Left ventricle myocardium superior (tissue), 1 donor: ENCODE data around the gene HDAC1. TPM values are rescaled to one million over a fixed set of nuclear protein-coding genes. Genes with fewer than 3 reads are reported as not detected.
A peak's percentile ranks its signal among the peaks of the same experiment; 100 is the strongest.
"Not testable (repeated sequence)": the region's sequence is repeated elsewhere in the genome, so short reads cannot be mapped to it uniquely, and the experiment has no call there.

Experiments
- ATAC-seq: fragments of 200-7000 bp; cut with Tn5 transposase; one replicate; pipeline ENCODE4 v1.9.1; 2020; ENCODE audit warnings: mild to moderate bottlenecking, moderate library complexity
- DNase-seq: peaks from one replicate; pipeline ENCODE4 v3.0.0-alpha.2; 2020
- intact Hi-C: fragments of 100-400 bp; cut with micrococcal nuclease; formaldehyde crosslinking; loops from one replicate; pipeline ENCODE4 v1.11.0; 2022
- total RNA-seq: library from RNA; stranded (reverse); fragmentation: NEBNext Ultra II Directional; extraction: Animal tissue kit (Norgen Biotek cat#: 25700); gene quantifications from one replicate; pipeline ENCODE4 v1.2.1, GENCODE V29; 2021
- donor health status: DM: no; HTN: yes; CAD: no; lungs with severe emphysema.

HDAC1 gene
- total RNA-seq, 1 donor from 2014 or later: 46.1 TPM

DNA sequence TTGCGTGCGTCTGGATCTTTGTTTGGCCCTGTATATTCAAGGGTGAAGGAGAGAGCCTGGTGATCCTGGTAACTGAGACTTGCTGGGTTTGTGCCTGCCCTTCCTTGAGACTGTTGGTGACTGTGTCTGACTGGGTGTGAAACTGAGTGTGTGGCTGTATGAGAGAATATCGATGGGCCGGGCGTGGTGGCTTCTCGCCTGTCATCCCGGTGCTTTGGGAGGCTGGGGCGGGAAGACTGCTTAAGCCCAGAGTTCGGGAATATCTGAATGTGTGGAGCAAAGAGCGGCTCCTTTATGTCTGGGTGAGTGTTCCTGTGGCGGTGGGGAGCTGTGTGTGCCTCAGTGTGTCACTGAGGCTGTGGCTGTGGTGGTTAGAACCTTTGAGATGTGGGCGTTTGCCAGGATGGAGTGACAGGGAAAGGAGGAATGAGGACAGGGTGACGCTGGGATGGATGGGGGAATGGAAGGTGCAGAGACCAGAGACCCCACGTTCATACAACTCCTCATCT, 46.8 kb downstream of the HDAC1 start:
- DNase-seq (peak; percentile 44), ATAC-seq (no peak)
- intact Hi-C loops: no loop called here

GRCh38 chr1:32339363-32339978, 47.6 kb downstream of the HDAC1 start:
- ATAC-seq: no peak

GRCh38 chr1:32341186-32341757, 49.4 kb downstream of the HDAC1 start:
- peak; percentile 41 for ATAC-seq
- DNase-seq: peak; percentile 70
- intact Hi-C loops: no loop called here

More at GRCh38 chr1:32339363-32339978, 47.6 kb downstream of the HDAC1 start:
- peak; percentile 23 for DNase-seq
- intact Hi-C loops: no loop called here

- intact Hi-C loops: no loop called here
- ATAC-seq (no peak), DNase-seq (no peak)
Measured at GRCh38 chr1:32341971-32342370, 50.1 kb downstream of the HDAC1 start.

DNA sequence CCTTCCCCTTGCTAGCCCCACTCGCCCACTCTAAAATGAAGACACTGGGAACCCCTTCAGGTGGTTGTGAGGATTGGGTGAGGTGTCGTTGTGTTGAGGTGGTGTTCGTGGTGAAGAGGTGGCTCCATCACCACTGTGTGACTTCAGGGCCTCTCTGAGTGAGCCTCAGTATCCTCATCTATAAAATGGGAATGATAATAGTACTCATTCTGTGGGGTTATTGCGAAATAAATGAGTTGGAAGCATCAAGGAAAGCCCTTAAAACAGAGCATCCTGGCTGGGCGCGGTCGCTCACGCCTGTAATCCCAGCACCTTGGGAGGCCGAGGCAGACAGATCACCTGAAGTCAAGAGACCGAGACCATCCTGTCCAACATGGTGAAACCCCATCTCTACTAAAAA, 50.8 kb downstream of the HDAC1 start:
- intact Hi-C loops: no loop called here
- ATAC-seq: no peak
- no peak for DNase-seq

GRCh38 chr1:32345289-32345827, 53.5 kb downstream of the HDAC1 start:
- intact Hi-C loops: no loop called here
- ATAC-seq: no peak
- no peak for DNase-seq

GRCh38 chr1:32346532-32347157, 54.8 kb downstream of the HDAC1 start:
- DNase-seq: no peak
- no peak for ATAC-seq
- intact Hi-C loops: no loop called here

DNA sequence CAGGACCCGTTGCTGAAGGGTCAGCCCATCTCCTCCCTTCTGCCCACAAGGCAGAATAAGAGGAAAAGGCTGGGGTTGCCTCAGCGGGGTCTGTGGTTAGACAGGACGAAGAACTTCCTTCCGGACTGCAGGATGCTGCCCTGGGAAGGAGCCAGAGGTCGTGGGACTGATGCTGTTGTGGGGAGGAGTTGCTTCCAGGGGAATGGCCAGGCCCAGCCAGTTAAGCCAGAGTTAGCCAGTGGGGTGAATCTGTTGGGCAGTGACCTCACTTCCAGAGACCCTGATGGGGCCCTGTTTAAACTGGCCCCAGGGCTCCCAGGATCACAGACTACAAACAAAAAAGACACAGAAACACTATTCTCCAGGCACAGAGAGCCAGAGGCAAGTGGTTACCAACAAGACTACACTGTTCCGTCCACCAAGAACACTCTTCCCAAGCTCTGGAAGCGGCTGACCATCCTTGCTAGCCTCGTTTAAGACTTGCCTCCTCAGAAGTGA, 57.4 kb downstream of the HDAC1 start:
- DNase-seq (peak; percentile 70), ATAC-seq (no peak)
- intact Hi-C loops: no loop called here

GRCh38 chr1:32350785-32351398, 59.0 kb downstream of the HDAC1 start:
- DNase-seq (peak; percentile 87), ATAC-seq (peak; percentile 63)
- intact Hi-C loops: no loop called here

- intact Hi-C loops: no loop called here
- DNase-seq (peak; percentile 97), ATAC-seq (peak; percentile 90)
Measured at GRCh38 chr1:32351399-32352238, 59.7 kb downstream of the HDAC1 start.

DNA sequence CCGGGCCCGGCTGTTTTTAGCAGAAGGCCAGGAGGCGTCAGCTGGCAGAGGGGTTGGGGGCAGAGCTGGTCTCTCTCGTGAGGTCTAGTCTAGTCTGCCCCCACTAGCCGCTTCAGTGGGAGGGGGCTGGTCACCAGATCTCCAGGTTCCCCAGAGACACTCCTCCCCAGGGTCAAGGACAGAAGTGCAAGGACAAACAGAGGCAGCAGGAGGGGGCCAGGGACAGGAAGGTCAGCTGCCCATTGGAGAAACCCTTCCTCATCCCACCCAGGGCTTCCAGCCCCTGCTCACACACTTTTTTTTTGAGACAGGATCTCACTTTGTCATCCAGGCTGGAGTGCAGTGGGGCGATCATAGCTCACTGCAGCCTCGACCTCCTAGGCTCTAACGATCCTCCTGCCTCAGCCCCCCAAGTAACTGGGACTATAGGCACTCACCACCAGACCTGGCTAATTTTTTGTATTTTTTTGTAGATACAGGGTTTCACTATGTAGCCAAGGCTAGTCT, 60.4 kb downstream of the HDAC1 start:
- intact Hi-C loops: no loop called here
- no peak for DNase-seq
- no peak for ATAC-seq

DNA sequence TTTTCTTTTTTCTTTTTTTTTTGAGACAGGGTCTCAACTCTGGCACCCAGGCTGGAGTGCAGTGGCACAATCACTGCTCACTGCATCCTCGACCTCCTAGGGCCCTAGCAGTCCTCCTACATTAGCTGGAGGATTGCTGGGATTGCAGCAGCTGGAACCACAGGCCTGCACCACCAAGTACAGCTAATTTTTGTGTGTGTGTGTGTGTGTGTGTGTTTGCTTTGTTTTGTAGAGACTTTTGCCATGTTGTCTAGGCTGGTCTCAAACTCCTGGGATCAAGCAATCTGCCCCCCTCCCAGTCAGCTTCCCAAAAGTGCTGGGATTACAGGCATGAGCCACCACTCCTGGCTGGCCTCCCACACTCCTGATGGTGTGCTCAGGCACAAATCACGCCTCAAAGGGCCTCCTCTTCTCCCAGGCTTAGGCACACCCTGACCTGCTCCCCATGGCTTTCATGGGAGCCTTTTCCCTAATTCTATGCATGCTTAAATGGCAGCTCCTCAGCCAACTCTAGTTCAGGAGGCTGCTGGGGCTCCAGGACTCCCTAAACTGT, 61.0 kb downstream of the HDAC1 start:
- peak; percentile 49 for DNase-seq
- ATAC-seq: no peak
- intact Hi-C loops: no loop called here

GRCh38 chr1:32353431-32353830, 61.5 kb downstream of the HDAC1 start:
- ATAC-seq: peak; percentile 8
- intact Hi-C loops: no loop called here
- DNase-seq: peak; percentile 63

DNA sequence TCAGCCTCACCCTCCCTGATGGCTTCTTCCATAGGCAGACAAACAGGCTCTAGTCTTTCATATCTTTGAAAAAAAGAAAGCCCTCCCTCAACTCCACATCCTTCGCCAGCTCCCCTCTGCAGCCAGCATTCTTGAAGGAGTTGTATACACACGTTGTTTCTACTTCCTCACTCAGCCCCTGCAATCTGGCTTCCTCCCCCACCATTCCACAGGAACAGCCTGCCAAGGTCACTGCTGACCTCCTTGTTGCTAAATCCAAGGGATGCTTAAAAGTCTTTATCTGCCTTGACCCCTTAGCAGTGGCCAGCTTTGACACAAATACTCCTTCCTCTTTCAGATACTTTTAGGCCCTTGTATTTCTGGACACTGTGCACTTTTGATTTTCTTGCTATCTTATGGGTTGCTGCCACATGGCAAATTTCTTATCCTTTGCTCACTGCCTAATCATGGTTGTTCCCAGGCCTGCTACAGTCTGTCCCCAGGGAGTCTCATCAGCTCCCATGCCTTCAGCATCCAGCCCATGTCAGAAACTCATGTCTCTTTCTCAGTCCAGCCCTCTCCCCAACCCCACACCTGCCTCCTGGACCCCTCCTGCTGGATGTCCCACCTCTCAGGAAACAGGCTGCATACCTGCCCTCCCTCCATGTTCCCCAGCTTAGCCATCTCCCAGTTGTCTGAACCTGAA, 62.1 kb downstream of the HDAC1 start:
- DNase-seq: peak; percentile 68
- ATAC-seq: peak; percentile 17
- intact Hi-C loops: no loop called here

GRCh38 chr1:32355778-32356177, 63.9 kb downstream of the HDAC1 start:
- ATAC-seq, DNase-seq, intact Hi-C loops: not testable (repeated sequence)

DNA sequence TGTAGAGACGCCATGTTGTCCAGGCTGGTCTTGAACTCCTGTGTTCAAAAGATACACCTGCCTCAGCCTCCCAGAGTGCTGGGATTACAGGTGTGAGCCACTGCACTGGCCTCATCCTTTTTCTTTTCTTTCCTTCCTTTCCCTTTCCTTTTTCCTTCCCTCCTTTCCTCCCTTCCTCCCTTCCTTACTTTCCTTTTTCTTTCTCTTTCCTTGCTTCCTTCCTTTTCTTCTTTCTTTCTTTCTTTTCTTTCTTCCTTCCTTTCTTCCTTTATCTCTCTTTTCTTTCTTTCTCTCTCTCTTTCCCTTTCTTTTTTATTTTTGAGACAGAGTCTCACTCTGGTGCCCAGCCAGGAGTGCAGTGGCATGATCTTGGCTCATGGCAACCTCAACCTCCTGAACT, 64.6 kb downstream of the HDAC1 start:
- no peak for DNase-seq
- ATAC-seq: no peak
- intact Hi-C loops: no loop called here

DNA sequence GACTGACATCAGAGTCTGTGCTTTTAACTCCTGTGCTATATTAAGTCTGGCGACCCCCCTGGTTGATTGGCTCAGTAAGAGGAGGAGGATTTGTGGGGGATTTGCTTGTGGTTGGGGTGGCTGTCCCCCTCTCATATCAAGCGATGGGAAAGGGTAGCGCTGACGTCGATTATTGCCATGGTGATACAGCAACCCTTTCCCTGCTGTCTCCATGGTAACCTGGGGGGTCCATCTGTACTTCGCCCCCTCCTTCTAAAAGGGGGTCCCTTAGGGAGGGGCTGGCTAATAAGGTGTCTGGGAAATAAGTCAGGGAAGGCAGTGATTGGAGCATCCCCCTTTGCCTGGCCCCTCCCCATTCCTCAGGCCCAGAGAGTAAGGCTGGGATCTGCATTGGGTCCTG, 65.7 kb downstream of the HDAC1 start:
- intact Hi-C loops: no loop called here
- DNase-seq (no peak), ATAC-seq (no peak)

GRCh38 chr1:32358435-32358834, 66.6 kb downstream of the HDAC1 start:
- no peak for DNase-seq
- intact Hi-C loops: no loop called here
- no peak for ATAC-seq
